GM04504 (cell line): ENCODE data around the gene NXT1.

Experiments used
- DNase-seq: peaks from one replicate; pipeline ENCODE4 v3.0.0-alpha.2; 2012; ENCODE audit warnings: low read depth

Gene NXT1

GRCh38 chr20:23391707-23392310, 41.2 kb downstream of the NXT1 start:
- no peak for DNase-seq

- DNase-seq = no peak
These were observed 43.6 kb downstream of the NXT1 start for GRCh38 chr20:23393996-23394775.

GRCh38 chr20:23396950-23397627, 46.5 kb downstream of the NXT1 start:
- no peak for DNase-seq

GRCh38 chr20:23397961-23398360, 47.4 kb downstream of the NXT1 start:
- DNase-seq = no peak

- no peak for DNase-seq
These were observed 49.1 kb downstream of the NXT1 start for GRCh38 chr20:23399568-23400241.

- DNase-seq = no peak
These were observed 50.5 kb downstream of the NXT1 start for GRCh38 chr20:23401051-23401450.

GRCh38 chr20:23403751-23404150, 53.2 kb downstream of the NXT1 start:
- no peak for DNase-seq

GRCh38 chr20:23404196-23404595, 53.6 kb downstream of the NXT1 start:
- DNase-seq = no peak
